GM12878 (cell line): ENCODE measurements around the gene RARA. TPM values are rescaled to one million over a fixed set of nuclear protein-coding genes. Genes with fewer than 3 reads are reported as not detected.
A peak's percentile ranks its signal among the peaks of the same experiment; 100 is the strongest.

Source experiments
- ETV6 ChIP-seq, 2 experiments: fragments of 450-650 bp in 1 of 2; IDR thresholded peaks in 1 of 2; conservative IDR thresholded peaks in 1 of 2; 2 replicates each; pipeline ENCODE4 v1.6.1; 2014; ENCODE audit warnings: antibody characterized with exemption in 1 of 2, borderline replicate concordance in 1 of 2, low read depth in 1 of 2, mild to moderate bottlenecking in 1 of 2, moderate library complexity in 1 of 2
- HDAC6 ChIP-seq: fragments of 200-600 bp; sonication (generic); IDR thresholded peaks from one replicate; pipeline ENCODE4 v1.8.0; 2017; ENCODE audit warnings: antibody characterized with exemption; ENCODE audit not compliant: unreplicated experiment
- IRF4 ChIP-seq: IDR thresholded peaks from 2 replicates; pipeline ENCODE4 v1.6.1; 2011; ENCODE audit warnings: low read depth, low read length
- MXI1 ChIP-seq: fragments of 150-350 bp; IDR thresholded peaks from 2 replicates; pipeline ENCODE4 v1.6.1; 2011; ENCODE audit warnings: low read depth, mild to moderate bottlenecking, inconsistent platforms, low read length, improper control_type of control experiment
- NR2C2 ChIP-seq: IDR thresholded peaks from 2 replicates; pipeline ENCODE4 v1.6.1; 2011; ENCODE audit warnings: borderline replicate concordance, low read depth; ENCODE audit not compliant: control insufficient read depth, insufficient read length
- NR2F1 ChIP-seq: fragments of 450-650 bp; conservative IDR thresholded peaks from 2 replicates; pipeline ENCODE4 v1.6.1; 2017; ENCODE audit warnings: mild to moderate bottlenecking
- RFX5 ChIP-seq: IDR thresholded peaks from 2 replicates; pipeline ENCODE4 v1.6.1; 2011; ENCODE audit warnings: low read depth, low read length, improper control_type of control experiment
- SMAD5 ChIP-seq: IDR thresholded peaks from 2 replicates; pipeline ENCODE4 v1.6.1; 2016; ENCODE audit warnings: antibody characterized with exemption, low read depth
- SMARCA5 ChIP-seq: fragments of 450-650 bp; IDR thresholded peaks from 2 replicates; pipeline ENCODE4 v1.6.1; 2017; ENCODE audit warnings: mild to moderate bottlenecking
- ZNF274 ChIP-seq: IDR thresholded peaks from one replicate; pipeline ENCODE4 v1.8.0; 2011; ENCODE audit not compliant: insufficient read length, insufficient read depth
- polyA plus RNA-seq, 11 experiments: library from polyadenylated mRNA; depleted of rRNA in 4 of 11; unstranded in 6 of 11; stranded (reverse) in 5 of 11; fragments of >200 nt; fragmentation: Nextera tagmentation in 4 of 11; fragmentation: Illumina TruSeq in 1 of 11; extraction: Ambion mirVana in 4 of 11; extraction: Trizol in 1 of 11; gene quantifications; 1 replicate in 1 of 11; 2 replicates in 10 of 11; pipeline versions ENCODE4 v1.2.1 to v1.2.3, GENCODE V29; 2011 to 2016; ENCODE audit warnings: inconsistent platforms in 2 of 11, missing spikeins in 2 of 11, low read depth in 1 of 11
- total RNA-seq, 4 experiments: library from RNA; depleted of rRNA in 3 of 4; stranded (reverse); fragments of >200 nt in 3 of 4; fragmentation: Illumina TruSeq in 1 of 4; extraction: Trizol in 1 of 4; gene quantifications; 2 replicates each; pipeline versions ENCODE4 v1.2.1 to v1.2.3, GENCODE V29; 2013 to 2021
- TF ChIP-seq, protein P1 (sequence below): IDR thresholded peaks from 2 replicates; pipeline ENCODE4 v1.6.1; 2012; ENCODE audit warnings: mild to moderate bottlenecking, low read depth, low read length
- TF ChIP-seq, protein P2 (sequence below), 3 experiments: IDR thresholded peaks in 2 of 3; conservative IDR thresholded peaks in 1 of 3; 2 replicates each; pipeline ENCODE4 v1.5.1; 2011; ENCODE audit warnings: low read depth in 3 of 3, low read length in 3 of 3, mild to moderate bottlenecking in 3 of 3, control low read depth in 2 of 3, moderate library complexity in 2 of 3, inconsistent platforms in 1 of 3, mixed read lengths in 1 of 3; ENCODE audit not compliant: control insufficient read depth in 2 of 3, insufficient read depth in 1 of 3; ENCODE audit errors: extremely low read depth in 1 of 3

Gene RARA
- total and polyA plus RNA-seq, 10 of the 15 experiments (the other 5 are each of a cell fraction or from before 2014, with no cell fraction given), result 0.13 to 33.6 (median 13.6) TPM

GRCh38 chr17:40355123-40355803 is 46.3 kb downstream of the RARA start (continued):
- TF ChIP-seq, protein P1, sequence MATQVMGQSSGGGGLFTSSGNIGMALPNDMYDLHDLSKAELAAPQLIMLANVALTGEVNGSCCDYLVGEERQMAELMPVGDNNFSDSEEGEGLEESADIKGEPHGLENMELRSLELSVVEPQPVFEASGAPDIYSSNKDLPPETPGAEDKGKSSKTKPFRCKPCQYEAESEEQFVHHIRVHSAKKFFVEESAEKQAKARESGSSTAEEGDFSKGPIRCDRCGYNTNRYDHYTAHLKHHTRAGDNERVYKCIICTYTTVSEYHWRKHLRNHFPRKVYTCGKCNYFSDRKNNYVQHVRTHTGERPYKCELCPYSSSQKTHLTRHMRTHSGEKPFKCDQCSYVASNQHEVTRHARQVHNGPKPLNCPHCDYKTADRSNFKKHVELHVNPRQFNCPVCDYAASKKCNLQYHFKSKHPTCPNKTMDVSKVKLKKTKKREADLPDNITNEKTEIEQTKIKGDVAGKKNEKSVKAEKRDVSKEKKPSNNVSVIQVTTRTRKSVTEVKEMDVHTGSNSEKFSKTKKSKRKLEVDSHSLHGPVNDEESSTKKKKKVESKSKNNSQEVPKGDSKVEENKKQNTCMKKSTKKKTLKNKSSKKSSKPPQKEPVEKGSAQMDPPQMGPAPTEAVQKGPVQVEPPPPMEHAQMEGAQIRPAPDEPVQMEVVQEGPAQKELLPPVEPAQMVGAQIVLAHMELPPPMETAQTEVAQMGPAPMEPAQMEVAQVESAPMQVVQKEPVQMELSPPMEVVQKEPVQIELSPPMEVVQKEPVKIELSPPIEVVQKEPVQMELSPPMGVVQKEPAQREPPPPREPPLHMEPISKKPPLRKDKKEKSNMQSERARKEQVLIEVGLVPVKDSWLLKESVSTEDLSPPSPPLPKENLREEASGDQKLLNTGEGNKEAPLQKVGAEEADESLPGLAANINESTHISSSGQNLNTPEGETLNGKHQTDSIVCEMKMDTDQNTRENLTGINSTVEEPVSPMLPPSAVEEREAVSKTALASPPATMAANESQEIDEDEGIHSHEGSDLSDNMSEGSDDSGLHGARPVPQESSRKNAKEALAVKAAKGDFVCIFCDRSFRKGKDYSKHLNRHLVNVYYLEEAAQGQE, result no peak
- no peak for TF ChIP-seq ZNF274
- TF ChIP-seq SMAD5, result no peak
- TF ChIP-seq ETV6 (conservative IDR thresholded peaks at IDR 0.05 in 1 of 2, IDR thresholded peaks at IDR 0.05 in 1 of 2; ENCODE audit: borderline replicate concordance in 1 of 2, low read depth in 1 of 2), result no peak
- no peak for TF ChIP-seq IRF4
- TF ChIP-seq NR2C2, result no peak
- no peak for TF ChIP-seq HDAC6
- no peak for TF ChIP-seq MXI1
- peak; percentile 22; the same call in 1 of the 2 replicates for TF ChIP-seq NR2F1
- peak; percentile 45; the same call in 1 of the 2 replicates for TF ChIP-seq SMARCA5
- TF ChIP-seq, protein P2, sequence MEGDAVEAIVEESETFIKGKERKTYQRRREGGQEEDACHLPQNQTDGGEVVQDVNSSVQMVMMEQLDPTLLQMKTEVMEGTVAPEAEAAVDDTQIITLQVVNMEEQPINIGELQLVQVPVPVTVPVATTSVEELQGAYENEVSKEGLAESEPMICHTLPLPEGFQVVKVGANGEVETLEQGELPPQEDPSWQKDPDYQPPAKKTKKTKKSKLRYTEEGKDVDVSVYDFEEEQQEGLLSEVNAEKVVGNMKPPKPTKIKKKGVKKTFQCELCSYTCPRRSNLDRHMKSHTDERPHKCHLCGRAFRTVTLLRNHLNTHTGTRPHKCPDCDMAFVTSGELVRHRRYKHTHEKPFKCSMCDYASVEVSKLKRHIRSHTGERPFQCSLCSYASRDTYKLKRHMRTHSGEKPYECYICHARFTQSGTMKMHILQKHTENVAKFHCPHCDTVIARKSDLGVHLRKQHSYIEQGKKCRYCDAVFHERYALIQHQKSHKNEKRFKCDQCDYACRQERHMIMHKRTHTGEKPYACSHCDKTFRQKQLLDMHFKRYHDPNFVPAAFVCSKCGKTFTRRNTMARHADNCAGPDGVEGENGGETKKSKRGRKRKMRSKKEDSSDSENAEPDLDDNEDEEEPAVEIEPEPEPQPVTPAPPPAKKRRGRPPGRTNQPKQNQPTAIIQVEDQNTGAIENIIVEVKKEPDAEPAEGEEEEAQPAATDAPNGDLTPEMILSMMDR (IDR thresholded peaks at IDR 0.05 in 2 of 3, conservative IDR thresholded peaks at IDR 0.05 in 1 of 3; ENCODE audit: control insufficient read depth in 2 of 3, extremely low read depth in 1 of 3, insufficient read depth in 1 of 3, low read depth in 3 of 3, low read length in 3 of 3), result peak; percentile 84 to 96 (median 96)
- no peak for TF ChIP-seq RFX5
- TF ChIP-seq, all 136 proteins: peak for 15
